Upper lobe of right lung (tissue), 1 donor: ENCODE data around the gene CT47C1. TPM values are rescaled to one million over a fixed set of nuclear protein-coding genes. Genes with fewer than 3 reads are reported as not detected.

Experiments used
- ATAC-seq: fragments of 200-7000 bp; cut with Tn5 transposase; one replicate; pipeline ENCODE4 v1.9.1; 2020; ENCODE audit warnings: mild to moderate bottlenecking, moderate library complexity
- DNase-seq: peaks from one replicate; pipeline ENCODE4 v3.0.0-alpha.2; 2020
- H3K27ac ChIP-seq: fragments of 200-600 bp; one replicate; pipeline ENCODE4 v1.8.0; 2022
- H3K27me3 ChIP-seq: fragments of 200-600 bp; one replicate; pipeline ENCODE4 v1.8.0; 2022; ENCODE audit warnings: mild to moderate bottlenecking
- H3K36me3 ChIP-seq: fragments of 200-600 bp; one replicate; pipeline ENCODE4 v1.8.0; 2022
- H3K4me1 ChIP-seq: fragments of 200-600 bp; one replicate; pipeline ENCODE4 v1.8.0; 2022
- H3K4me3 ChIP-seq: fragments of 200-600 bp; one replicate; pipeline ENCODE4 v1.8.0; 2022; ENCODE audit warnings: mild to moderate bottlenecking
- H3K9me3 ChIP-seq: fragments of 200-600 bp; one replicate; pipeline ENCODE4 v1.8.0; 2022
- CTCF ChIP-seq: fragments of 200-600 bp; IDR thresholded peaks from one replicate; pipeline ENCODE4 v1.8.0; 2022; ENCODE audit warnings: antibody characterized with exemption
- intact Hi-C: fragments of 100-400 bp; cut with DNase I; formaldehyde crosslinking; loops from one replicate; pipeline ENCODE4 v1.11.0; 2022
- total RNA-seq: library from RNA; stranded (reverse); fragmentation: NEBNext Ultra II Directional; extraction: Animal tissue kit (Norgen Biotek cat#: 25700); gene quantifications from one replicate; pipeline ENCODE4 v1.2.1, GENCODE V29; 2021
- donor health status: DM: no; HTN: yes; CAD: no; lungs with severe emphysema.

Gene CT47C1
- total RNA-seq, 1 donor from 2014 or later, result not detected

- no peak for TF ChIP-seq CTCF
- no peak overlapping the region for H3K27ac ChIP-seq
- H3K4me3 ChIP-seq, result no peak overlapping the region
- no peaks in the 10 kb centered on the region for H3K4me1 ChIP-seq
- H3K36me3 ChIP-seq, result no peaks in the 10 kb centered on the region
- DNase-seq (no peak), ATAC-seq (no peak)
- H3K27me3 ChIP-seq, result no peaks in the 10 kb centered on the region
- intact Hi-C loops, result loop anchor here (5.0 kb wide), 1 partner anchor 222 kb away; no protein-coding TSS in a partner anchor
- no peaks in the 10 kb centered on the region for H3K9me3 ChIP-seq
These were observed 3.7 kb upstream of the CT47C1 start for GRCh38 chrX:119069128-119069527.

GRCh38 chrX:119069762-119070161 is 3.0 kb upstream of the CT47C1 start:
- no peak for ATAC-seq
- Histone ChIP-seq H3K27ac (no peak overlapping the region), H3K9me3 (no peaks in the 10 kb centered on the region), H3K36me3 (no peaks in the 10 kb centered on the region), H3K27me3 (no peaks in the 10 kb centered on the region), H3K4me1 (no peaks in the 10 kb centered on the region), H3K4me3 (no peak overlapping the region)
- no peak for DNase-seq
- intact Hi-C loops, result loop anchor here (5.0 kb wide), 1 partner anchor 222 kb away; no protein-coding TSS in a partner anchor
- no peak for TF ChIP-seq CTCF

GRCh38 chrX:119071381-119071780 is 1.4 kb upstream of the CT47C1 start:
- H3K4me3 ChIP-seq, result no peak overlapping the region
- intact Hi-C loops, result no loop called here
- TF ChIP-seq CTCF, result no peak
- H3K9me3 ChIP-seq, result no peaks in the 10 kb centered on the region
- no peak overlapping the region for H3K27ac ChIP-seq
- no peaks in the 10 kb centered on the region for H3K36me3 ChIP-seq
- H3K4me1 ChIP-seq, result no peaks in the 10 kb centered on the region
- no peak for DNase-seq
- ATAC-seq, result no peak
- no peaks in the 10 kb centered on the region for H3K27me3 ChIP-seq

- Histone ChIP-seq H3K4me1 (no peaks in the 10 kb centered on the region), H3K27ac (no peak overlapping the region), H3K36me3 (no peaks in the 10 kb centered on the region), H3K9me3 (no peaks in the 10 kb centered on the region), H3K27me3 (no peaks in the 10 kb centered on the region), H3K4me3 (no peak overlapping the region)
- no peak for TF ChIP-seq CTCF
- no peak for DNase-seq
- no peak for ATAC-seq
- intact Hi-C loops, result no loop called here
These were observed 560 bp downstream of the CT47C1 start for GRCh38 chrX:119073200-119073905.

- Histone ChIP-seq H3K4me3 (no peak overlapping the region), H3K9me3 (no peaks in the 10 kb centered on the region), H3K4me1 (no peaks in the 10 kb centered on the region), H3K36me3 (no peaks in the 10 kb centered on the region), H3K27ac (no peak overlapping the region), H3K27me3 (no peaks in the 10 kb centered on the region)
- ATAC-seq, result no peak
- DNase-seq, result no peak
- intact Hi-C loops, result no loop called here
- no peak for TF ChIP-seq CTCF
These were observed 1.1 kb downstream of the CT47C1 start for GRCh38 chrX:119073911-119074310.
